HG03066 (cell line): ENCODE results near the gene ORMDL3.
"Not testable (repeated sequence)": the region's sequence is repeated elsewhere in the genome, so short reads cannot be mapped to it uniquely, and the experiment has no call there.

Experiments used
- ATAC-seq: cut with Tn5 transposase; IDR thresholded peaks from one replicate; pipeline ENCODE4 v1.9.1; 2021; ENCODE audit warnings: low read depth; ENCODE audit not compliant: unreplicated experiment

ORMDL3 gene

GRCh38 chr17:39925282-39926134, 1.9 kb downstream of the ORMDL3 start:
- no peak for ATAC-seq

GRCh38 chr17:39924691-39925055, 2.7 kb downstream of the ORMDL3 start:
- no peak for ATAC-seq

- ATAC-seq = no peak
These were observed 3.3 kb downstream of the ORMDL3 start for GRCh38 chr17:39923836-39924690.

GRCh38 chr17:39923230-39923629, 4.2 kb downstream of the ORMDL3 start:
- no peak for ATAC-seq

- no peak for ATAC-seq
These were observed 5.4 kb downstream of the ORMDL3 start for GRCh38 chr17:39922006-39922405.

GRCh38 chr17:39921323-39921722, 6.1 kb downstream of the ORMDL3 start:
- ATAC-seq = no peak

GRCh38 chr17:39920218-39921210, 6.9 kb downstream of the ORMDL3 start:
- no peak for ATAC-seq

- ATAC-seq = no peak
These were observed 8.2 kb downstream of the ORMDL3 start for GRCh38 chr17:39919087-39919683.

- ATAC-seq = no peak
These were observed 10.5 kb downstream of the ORMDL3 start for GRCh38 chr17:39916918-39917317.

- ATAC-seq = no peak
These were observed 11.8 kb downstream of the ORMDL3 start for GRCh38 chr17:39915559-39915958.

- ATAC-seq = no peak
These were observed 13.4 kb downstream of the ORMDL3 start for GRCh38 chr17:39913989-39914388.

- no peak for ATAC-seq
These were observed 18.5 kb downstream of the ORMDL3 start for GRCh38 chr17:39908789-39909352.

GRCh38 chr17:39904990-39905288, 22.5 kb downstream of the ORMDL3 start:
- ATAC-seq = no peak

- ATAC-seq = no peak
These were observed 24.1 kb downstream of the ORMDL3 start for GRCh38 chr17:39903158-39903884.

GRCh38 chr17:39902027-39902426, 25.4 kb downstream of the ORMDL3 start:
- ATAC-seq = not testable (repeated sequence)

- no peak for ATAC-seq
These were observed 28.2 kb downstream of the ORMDL3 start for GRCh38 chr17:39899215-39899614.

GRCh38 chr17:39898088-39898487, 29.3 kb downstream of the ORMDL3 start:
- no peak for ATAC-seq

- no peak for ATAC-seq
These were observed 32.6 kb downstream of the ORMDL3 start for GRCh38 chr17:39894681-39895376.

GRCh38 chr17:39889200-39889599, 38.2 kb downstream of the ORMDL3 start:
- no peak for ATAC-seq
